GM19324 (cell line): Measurements from ENCODE around the gene ZNF630.
A peak's percentile ranks its signal among the peaks of the same experiment; 100 is the strongest.
"Not testable (repeated sequence)": the region's sequence is repeated elsewhere in the genome, so short reads cannot be mapped to it uniquely, and the experiment has no call there.

Experiments
- ATAC-seq: cut with Tn5 transposase; IDR thresholded peaks from one replicate; pipeline ENCODE4 v1.9.1; 2021; ENCODE audit warnings: mild to moderate bottlenecking, moderate library complexity; ENCODE audit not compliant: unreplicated experiment, low FRiP score

The ZNF630 gene

GRCh38 chrX:48071064-48071985 lies at the start of gene ZNF630:
Gene ZNF630, minus strand, starts transcription at chrX:48071640. Its CDS starts 4,754 bp downstream, at chrX:48066886.
- peak; percentile 78 for ATAC-seq

GRCh38 chrX:48107717-48108116 lies 36.3 kb upstream of the ZNF630 start:
- ATAC-seq: no peak

GRCh38 chrX:48102874-48103374 lies 31.5 kb upstream of the ZNF630 start:
- no peak for ATAC-seq

DNA sequence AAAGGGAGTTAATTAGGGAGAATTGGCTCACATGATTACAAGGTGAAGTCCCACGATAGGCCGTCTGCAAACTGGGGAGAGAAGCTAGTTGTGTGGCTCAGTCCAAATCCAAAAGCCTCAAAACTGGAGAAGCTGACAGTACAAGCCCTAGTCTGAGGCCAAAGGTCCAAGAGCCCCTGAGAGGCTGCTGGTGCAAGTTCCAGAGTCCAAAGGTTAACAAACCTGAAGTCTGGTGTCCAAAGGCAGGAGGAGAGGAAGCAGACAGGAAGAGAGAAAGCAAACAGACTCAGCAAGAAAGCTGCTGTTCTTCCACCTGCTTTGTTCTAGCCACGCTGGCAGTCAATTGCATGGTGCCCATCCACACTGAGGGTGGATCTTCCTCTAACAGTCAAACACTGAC lies 30.0 kb upstream of the ZNF630 start:
- ATAC-seq: no peak

DNA sequence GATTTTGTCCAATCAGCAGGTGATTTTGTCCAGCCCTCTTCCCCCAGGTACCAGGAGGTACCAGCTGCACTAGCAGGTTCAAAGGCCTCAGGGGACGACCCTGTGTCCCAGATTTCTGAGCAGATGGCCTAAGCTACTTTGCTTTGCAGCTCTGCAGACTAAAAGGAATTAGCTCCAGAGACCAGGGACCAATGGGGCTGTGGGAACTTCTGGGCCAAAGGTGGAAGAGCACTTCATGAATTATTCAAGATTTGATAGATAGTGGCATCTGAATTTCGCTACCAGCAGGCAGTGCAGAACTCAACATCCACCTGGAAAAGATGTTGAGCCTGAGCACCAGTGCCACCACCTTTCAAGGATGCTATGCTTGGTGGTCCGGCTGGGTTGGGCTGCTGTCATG lies 21.1 kb upstream of the ZNF630 start:
- not testable (repeated sequence) for ATAC-seq

GRCh38 chrX:48090123-48090522 lies 18.7 kb upstream of the ZNF630 start:
- ATAC-seq: no peak

- no peak for ATAC-seq
These were observed 14.6 kb upstream of the ZNF630 start for GRCh38 chrX:48086082-48086481.

- no peak for ATAC-seq
These were observed 12.3 kb upstream of the ZNF630 start for GRCh38 chrX:48083706-48084105.

DNA sequence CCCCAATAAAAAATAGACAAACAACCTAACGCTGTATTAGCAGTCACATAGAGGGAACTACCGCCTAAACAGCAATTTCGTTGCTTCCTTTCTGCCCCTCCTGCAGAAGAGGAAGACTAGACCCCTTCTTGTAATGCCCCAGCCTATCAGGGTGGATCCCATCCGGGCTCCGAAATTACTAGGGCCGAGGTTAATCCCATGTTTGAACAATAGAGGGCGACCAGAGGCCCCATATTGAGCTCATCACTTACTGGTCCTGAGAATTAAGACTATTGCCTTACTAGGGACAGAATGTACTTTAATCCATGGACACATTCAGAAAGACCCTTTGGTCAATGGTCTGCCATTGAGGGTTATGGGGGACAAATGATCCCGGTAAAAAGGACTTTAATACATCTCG lies 11.8 kb upstream of the ZNF630 start:
- ATAC-seq: no peak

- no peak for ATAC-seq
These were observed 4.9 kb upstream of the ZNF630 start for GRCh38 chrX:48076343-48076742.

- ATAC-seq: no peak
These were observed 656 bp upstream of the ZNF630 start for GRCh38 chrX:48071986-48072605.

DNA sequence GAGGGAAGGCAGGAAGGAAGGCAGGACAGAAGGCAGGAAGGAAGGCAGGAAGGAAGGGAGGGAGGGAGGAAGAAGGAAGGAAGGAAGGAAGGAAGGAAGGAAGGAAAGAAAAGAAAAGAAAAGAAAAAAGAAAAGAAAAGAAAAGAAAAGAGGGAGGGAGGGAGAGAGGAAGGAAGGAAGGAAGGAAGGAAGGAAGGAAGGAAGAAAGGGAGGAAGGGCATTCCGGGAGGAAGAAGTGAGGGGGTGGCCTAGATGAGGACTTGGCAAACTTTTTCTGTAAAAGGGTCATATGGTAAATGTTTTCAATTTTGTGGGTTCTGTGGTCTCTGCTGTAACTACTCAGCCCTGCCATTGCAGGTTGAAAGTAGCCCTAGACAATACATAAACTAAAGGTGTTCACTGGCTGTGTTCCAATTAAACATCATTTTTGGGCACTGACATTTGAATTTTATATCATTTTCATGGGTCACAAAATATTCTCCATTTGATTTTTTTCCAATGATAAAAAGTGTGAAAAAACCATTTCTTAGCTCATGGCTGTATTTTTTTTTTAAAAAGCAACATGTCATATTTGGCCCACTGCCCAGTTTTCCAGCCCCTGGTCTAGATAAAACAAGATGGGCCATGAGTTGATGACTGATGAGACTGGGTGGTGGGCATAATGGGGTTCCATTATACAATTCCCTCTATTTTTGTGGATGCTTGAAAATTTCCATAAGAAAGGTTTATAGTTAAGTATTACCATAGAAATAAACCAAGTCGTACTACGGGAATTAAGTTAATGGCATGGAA lies 3.1 kb downstream of the ZNF630 start:
- no peak for ATAC-seq

GRCh38 chrX:48064261-48064660 lies 7.2 kb downstream of the ZNF630 start:
- ATAC-seq: no peak

- no peak for ATAC-seq
These were observed 12.2 kb downstream of the ZNF630 start for GRCh38 chrX:48059296-48059639.

GRCh38 chrX:48058621-48059295 lies 12.7 kb downstream of the ZNF630 start:
- no peak for ATAC-seq

DNA sequence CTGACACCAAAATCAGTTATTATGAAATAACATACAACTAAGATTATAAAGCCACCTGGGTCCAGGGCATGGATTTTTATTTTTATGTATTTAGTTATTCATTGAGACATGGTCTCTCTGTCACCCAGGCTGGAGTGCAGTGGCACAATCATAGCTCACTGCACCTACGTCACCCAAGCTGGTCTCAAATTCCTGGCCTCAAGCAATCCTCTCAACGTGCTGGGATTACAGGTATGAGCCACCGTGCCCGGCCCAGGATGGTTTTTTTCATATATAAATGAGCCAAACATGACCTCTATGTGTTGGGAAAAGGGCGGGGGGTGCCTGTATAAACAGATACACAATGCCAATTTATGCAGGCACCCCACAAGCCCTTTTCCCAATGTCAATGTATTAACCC lies 24.6 kb downstream of the ZNF630 start:
- ATAC-seq: no peak

- no peak for ATAC-seq
These were observed 25.8 kb downstream of the ZNF630 start for GRCh38 chrX:48045410-48046311.

GRCh38 chrX:48043056-48043455 lies 28.4 kb downstream of the ZNF630 start:
- no peak for ATAC-seq

GRCh38 chrX:48035891-48036290 lies 35.5 kb downstream of the ZNF630 start:
- no peak for ATAC-seq
